Stomach smooth muscle (tissue), 2 donors: Measurements from ENCODE around the gene BRIP1.
"Not testable (repeated sequence)": the region's sequence is repeated elsewhere in the genome, so short reads cannot be mapped to it uniquely, and the experiment has no call there.

Experiments
- H3K27ac ChIP-seq: one replicate; pipeline ENCODE4 v1.7.0; 2013; ENCODE audit warnings: mild to moderate bottlenecking, low read length, inconsistent platforms
- H3K27me3 ChIP-seq, 2 donors: one replicate each; pipeline ENCODE4 v1.7.0; 2013; ENCODE audit warnings: low read length in 2 of 2; ENCODE audit not compliant: insufficient read depth in 2 of 2, control insufficient read depth in 1 of 2
- H3K36me3 ChIP-seq, 2 donors: one replicate each; pipeline ENCODE4 v1.7.0; 2013; ENCODE audit warnings: low read length in 2 of 2; ENCODE audit not compliant: control insufficient read depth in 2 of 2, insufficient read depth in 2 of 2
- H3K4me1 ChIP-seq: one replicate; pipeline ENCODE4 v1.7.0; 2013; ENCODE audit warnings: low read length; ENCODE audit not compliant: control insufficient read depth, insufficient read depth
- H3K4me3 ChIP-seq, 2 donors: one replicate each; pipeline ENCODE4 v1.7.0; 2013; ENCODE audit warnings: low read length in 2 of 2
- H3K9ac ChIP-seq, 2 donors: one replicate each; pipeline ENCODE4 v1.7.0; 2013; ENCODE audit warnings: low read length in 2 of 2, mild to moderate bottlenecking in 1 of 2
- H3K9me3 ChIP-seq, 2 donors: one replicate each; pipeline ENCODE4 v1.7.0; 2013; ENCODE audit warnings: low read length in 2 of 2; ENCODE audit not compliant: control insufficient read depth in 2 of 2
- donor health status: healthy.
- donor health status: Pancreatic carcinoma.

The BRIP1 gene

DNA sequence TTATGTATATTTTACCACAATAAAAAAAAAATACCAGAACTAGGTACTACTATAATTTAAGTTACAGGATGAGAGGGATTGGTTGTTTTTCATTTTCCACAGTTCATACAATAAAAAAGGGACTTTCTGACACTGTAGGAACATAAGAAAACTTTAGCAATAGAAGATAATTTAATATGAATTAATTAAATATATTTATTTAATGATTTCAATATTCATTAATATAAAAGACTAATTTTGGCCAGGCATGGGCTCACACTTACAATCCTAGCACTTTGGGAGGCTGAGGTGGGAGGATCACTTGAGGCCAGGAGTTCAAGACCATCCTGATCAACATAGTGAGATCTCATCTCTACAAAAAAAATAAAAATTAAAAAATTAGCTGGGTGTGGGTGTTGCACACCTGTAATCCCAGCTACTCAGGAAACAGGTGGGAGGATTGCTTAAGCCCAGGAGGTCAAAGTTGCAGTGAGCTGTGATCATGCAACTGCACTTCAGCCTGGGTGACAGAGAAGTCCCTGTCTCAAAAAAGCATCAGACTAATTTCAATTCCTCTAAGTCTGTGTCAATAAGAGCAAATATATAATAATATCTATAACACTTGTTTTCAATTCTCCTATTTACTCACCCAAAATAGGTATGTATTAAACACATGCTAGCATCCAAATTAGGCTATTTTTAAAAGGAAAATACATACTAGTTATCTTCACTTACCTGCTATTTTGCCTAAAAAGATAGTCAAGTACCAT lies 79.6 kb downstream of the BRIP1 start:
- Histone ChIP-seq H3K4me3 (no peak overlapping the region), H3K27me3 (no peaks in the 10 kb centered on the region), H3K4me1 (no peaks in the 10 kb centered on the region), H3K9ac (no peak overlapping the region), H3K27ac (no peak overlapping the region), H3K36me3 (no peaks in the 10 kb centered on the region), H3K9me3 (no peaks in the 10 kb centered on the region)

DNA sequence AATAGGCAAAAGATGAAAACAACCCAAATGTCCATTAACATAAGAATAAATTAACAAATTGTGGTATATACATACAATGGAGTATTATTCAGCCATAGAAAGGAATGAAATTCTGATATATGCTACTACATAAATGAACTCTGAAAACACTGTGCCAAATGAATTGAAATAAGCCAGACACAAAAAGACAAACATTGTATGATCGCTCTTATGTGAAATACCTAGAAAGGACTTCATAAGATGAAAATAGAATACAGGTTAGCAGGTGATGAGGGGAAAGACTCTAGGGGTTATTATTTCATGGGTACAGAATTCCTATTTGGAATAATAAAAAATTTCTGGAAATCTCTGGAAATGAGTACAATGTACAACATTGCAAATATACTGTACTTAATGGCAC lies 80.2 kb downstream of the BRIP1 start:
- Histone ChIP-seq H3K9ac (no peak overlapping the region), H3K9me3 (no peaks in the 10 kb centered on the region), H3K27me3 (no peaks in the 10 kb centered on the region)

DNA sequence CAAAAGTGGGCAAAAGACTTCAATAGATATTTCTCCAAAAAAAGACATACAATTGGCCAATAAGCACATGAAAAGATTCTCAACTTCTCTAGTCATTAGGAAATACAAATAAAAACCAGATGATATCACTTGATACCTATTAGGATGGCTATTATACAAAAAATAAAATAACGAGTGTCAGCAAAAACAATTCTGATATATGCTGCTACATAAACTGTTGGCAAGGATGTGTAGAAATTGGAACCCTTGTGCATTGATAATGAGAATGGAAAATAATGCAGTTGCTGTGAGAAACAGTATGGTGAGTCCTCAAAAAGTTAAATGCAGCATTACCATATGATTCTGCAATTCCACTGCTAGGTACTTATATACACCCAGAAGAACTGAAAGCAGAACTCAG lies 80.6 kb downstream of the BRIP1 start:
- H3K27ac ChIP-seq: no peak overlapping the region
- H3K4me1 ChIP-seq: no peaks in the 10 kb centered on the region
- H3K36me3 ChIP-seq: no peaks in the 10 kb centered on the region
- no peak overlapping the region for H3K9ac ChIP-seq
- no peaks in the 10 kb centered on the region for H3K27me3 ChIP-seq
- no peak overlapping the region for H3K4me3 ChIP-seq
- no peaks in the 10 kb centered on the region for H3K9me3 ChIP-seq

More for the DNA sequence above, 80.2 kb downstream of the BRIP1 start:
- Histone ChIP-seq H3K27ac (no peak overlapping the region), H3K4me3 (no peak overlapping the region), H3K36me3 (no peaks in the 10 kb centered on the region), H3K4me1 (no peaks in the 10 kb centered on the region)

DNA sequence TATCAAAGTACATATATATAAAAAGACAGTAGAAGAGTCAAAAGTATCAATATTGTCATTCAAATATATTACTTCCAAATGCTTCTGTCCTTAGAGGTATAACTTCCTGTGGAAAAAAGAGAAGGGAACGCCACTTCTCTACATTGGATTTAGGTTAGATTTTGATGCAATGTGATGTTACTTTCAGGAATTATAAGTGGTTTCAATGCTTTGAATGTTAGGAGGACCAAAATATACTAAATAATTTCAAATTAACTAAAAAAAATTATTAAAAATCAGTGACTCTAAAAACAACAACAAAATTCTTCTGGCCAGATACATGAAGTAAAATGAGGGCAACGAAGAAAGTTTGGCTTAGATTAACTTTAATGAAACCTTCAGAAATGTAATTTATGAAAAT lies 88.0 kb downstream of the BRIP1 start:
- Histone ChIP-seq H3K9me3 (no peaks in the 10 kb centered on the region), H3K27me3 (no peaks in the 10 kb centered on the region), H3K27ac (no peak overlapping the region), H3K9ac (no peak overlapping the region), H3K4me1 (no peaks in the 10 kb centered on the region), H3K4me3 (no peak overlapping the region), H3K36me3 (no peaks in the 10 kb centered on the region)

DNA sequence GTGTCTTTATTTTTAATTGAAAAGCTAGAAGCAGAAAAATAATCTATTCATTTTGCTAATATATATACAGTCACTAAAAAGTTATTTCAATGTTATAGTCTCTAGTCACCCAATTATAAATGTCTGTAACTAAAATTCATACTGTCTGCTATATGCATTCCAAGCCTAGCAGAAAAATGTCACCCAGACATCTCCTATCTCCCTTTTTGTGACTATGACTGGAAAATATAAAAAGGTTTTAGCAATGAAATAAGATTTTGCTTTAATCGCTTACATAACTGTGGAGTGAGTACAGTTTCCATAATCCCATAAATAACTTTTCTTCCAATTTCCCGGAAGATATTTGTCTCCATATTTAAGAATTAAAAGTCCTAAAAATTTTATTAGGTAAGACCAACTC lies 88.6 kb downstream of the BRIP1 start:
- Histone ChIP-seq H3K4me1 (no peaks in the 10 kb centered on the region), H3K9ac (no peak overlapping the region), H3K4me3 (no peak overlapping the region), H3K9me3 (no peaks in the 10 kb centered on the region), H3K27me3 (no peaks in the 10 kb centered on the region), H3K36me3 (no peaks in the 10 kb centered on the region), H3K27ac (no peak overlapping the region)

DNA sequence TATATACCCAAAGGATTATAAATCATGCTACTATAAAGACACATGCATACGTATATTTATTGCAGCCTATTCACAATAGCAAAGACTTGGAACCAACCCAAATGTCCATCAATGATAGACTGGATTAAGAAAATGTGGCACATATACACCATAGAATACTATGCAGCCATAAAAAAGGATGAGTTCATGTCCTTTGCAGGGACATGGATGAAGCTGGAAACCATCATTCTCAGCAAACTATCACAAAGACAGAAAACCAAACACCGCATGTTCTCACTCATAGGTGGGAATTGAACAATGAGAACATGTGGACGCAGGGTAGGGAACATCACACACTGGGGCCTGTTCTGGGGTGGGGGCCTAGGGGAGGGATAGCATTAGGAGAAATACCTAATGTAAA lies 89.2 kb downstream of the BRIP1 start:
- H3K9me3 ChIP-seq, H3K4me3 ChIP-seq, H3K27ac ChIP-seq, H3K36me3 ChIP-seq, H3K27me3 ChIP-seq, H3K4me1 ChIP-seq, H3K9ac ChIP-seq: not testable (repeated sequence)

DNA sequence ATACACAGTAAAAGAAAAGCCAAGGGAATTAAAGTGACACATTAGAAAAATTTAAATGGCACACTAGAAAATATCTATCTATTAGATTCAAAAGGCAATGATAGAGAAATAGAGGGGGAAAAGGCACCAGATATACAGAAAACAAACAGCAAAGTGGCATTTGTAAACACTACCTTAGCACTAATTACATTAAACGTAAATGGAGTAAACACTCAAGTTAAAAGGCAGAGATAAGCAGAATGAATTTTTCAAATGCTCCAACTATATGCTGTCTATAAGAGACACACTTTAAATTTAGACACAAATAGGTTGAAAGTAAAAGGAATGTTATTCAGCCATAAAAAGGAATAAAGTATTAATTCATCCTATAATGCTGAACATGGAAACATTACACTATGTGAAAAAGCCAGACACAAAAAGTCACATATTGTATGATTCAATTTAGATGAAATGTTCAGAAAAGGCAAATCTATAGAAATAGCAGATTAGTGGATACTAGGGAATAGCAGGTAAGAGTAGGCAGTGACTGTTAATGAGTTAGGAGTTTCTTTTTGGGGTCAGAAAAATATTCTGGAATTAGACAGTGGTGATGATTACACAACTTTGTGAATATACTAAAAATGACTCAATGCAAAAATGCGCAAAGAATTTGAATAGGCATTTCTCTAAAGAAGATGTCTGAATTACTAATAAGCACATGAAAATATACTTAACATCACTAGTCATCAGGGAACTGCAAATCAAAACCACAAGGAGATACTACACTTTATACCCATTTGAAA lies 92.4 kb downstream of the BRIP1 start:
- Histone ChIP-seq H3K9ac (no peak overlapping the region), H3K9me3 (no peaks in the 10 kb centered on the region), H3K27ac (no peak overlapping the region), H3K4me3 (no peak overlapping the region), H3K4me1 (no peaks in the 10 kb centered on the region), H3K36me3 (no peaks in the 10 kb centered on the region), H3K27me3 (no peaks in the 10 kb centered on the region)

DNA sequence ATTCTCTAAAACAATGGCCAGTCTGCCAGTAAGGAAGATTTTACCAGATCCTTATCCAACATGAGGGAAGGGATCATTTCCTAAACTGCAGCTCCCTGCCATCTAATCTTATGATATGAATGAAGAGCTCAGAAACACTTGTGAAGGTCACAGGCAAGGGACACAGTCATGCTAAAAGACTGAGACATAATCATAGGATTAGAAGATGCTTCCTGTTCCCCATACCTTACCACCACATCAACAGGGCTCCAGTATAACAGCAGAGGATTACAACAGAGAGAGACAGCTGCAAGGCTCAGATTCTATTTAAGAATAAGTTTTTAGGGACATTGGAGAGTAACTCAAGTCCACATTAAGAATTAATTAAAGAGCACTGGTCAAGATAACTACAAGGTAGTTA lies 93.3 kb downstream of the BRIP1 start:
- Histone ChIP-seq H3K4me1 (no peaks in the 10 kb centered on the region), H3K9me3 (no peaks in the 10 kb centered on the region), H3K36me3 (no peaks in the 10 kb centered on the region), H3K4me3 (no peak overlapping the region), H3K9ac (no peak overlapping the region), H3K27ac (no peak overlapping the region), H3K27me3 (no peaks in the 10 kb centered on the region)

DNA sequence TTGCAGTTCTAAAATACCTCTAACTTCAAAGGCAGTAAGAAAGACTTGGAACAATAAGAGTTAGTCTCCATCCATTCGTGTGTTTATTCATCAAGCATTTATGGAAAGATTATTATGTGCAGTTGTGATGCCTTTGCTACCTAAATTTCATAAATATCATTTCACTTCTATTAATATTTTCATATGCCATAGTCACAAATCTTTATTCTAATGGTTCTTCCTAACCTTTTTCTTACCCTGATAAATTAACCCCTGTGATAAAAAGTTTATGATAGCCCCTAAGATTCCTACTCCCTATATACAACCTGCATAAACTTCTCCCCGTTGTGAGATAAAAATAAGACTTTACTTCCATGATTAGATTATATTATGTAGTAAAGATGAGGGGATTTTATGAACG lies 94.9 kb downstream of the BRIP1 start:
- Histone ChIP-seq H3K27ac (no peak overlapping the region), H3K4me3 (no peak overlapping the region), H3K9ac (no peak overlapping the region), H3K27me3 (no peaks in the 10 kb centered on the region), H3K36me3 (no peaks in the 10 kb centered on the region), H3K4me1 (no peaks in the 10 kb centered on the region), H3K9me3 (no peaks in the 10 kb centered on the region)

DNA sequence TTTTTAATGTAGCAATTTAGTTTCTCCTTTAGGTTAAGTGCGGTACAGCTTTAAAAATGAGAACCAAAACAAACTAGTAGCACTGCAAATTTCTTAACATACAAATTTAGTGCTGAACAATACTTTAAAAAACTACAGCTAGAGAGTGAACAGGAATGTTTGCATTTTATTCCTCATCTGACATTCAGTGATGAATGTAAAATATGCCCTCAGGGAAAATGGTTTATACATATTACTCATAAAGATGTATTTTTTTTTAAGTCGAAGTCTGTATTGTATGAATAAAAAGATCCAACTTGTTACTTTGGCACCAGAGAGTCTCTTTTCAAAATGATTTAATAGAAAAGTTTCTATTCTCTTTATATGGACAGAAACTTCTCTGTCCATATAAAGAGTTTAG lies 96.8 kb downstream of the BRIP1 start:
- Histone ChIP-seq H3K4me3 (no peak overlapping the region), H3K4me1 (no peaks in the 10 kb centered on the region), H3K36me3 (no peaks in the 10 kb centered on the region), H3K9me3 (no peaks in the 10 kb centered on the region), H3K27me3 (no peaks in the 10 kb centered on the region), H3K27ac (no peak overlapping the region), H3K9ac (no peak overlapping the region)

DNA sequence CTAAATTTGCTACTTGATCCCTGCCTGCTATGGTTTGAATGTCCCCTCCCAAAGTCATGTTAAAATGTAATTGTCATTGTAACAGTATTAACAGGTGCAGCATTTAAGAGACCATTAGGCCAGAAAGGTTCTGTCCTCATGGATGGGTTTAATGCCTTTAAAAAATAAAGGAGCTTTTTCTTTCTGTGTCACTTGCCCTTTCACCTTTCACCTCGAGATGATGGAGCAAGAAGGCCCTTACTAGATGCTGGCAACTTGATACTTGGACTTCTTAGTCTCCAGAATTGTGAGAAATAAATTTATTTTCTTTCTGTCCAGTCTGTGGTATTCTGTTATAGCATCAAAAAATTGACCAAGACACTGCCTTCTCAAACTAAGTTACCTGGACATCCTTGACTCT lies 98.5 kb downstream of the BRIP1 start:
- Histone ChIP-seq H3K27ac (no peak overlapping the region), H3K4me1 (no peaks in the 10 kb centered on the region), H3K9ac (no peak overlapping the region), H3K27me3 (no peaks in the 10 kb centered on the region), H3K36me3 (no peaks in the 10 kb centered on the region), H3K4me3 (no peak overlapping the region), H3K9me3 (no peaks in the 10 kb centered on the region)
